Chondrocyte (in vitro differentiated cells): ENCODE results near the gene EVA1A. TPM values are rescaled to one million over a fixed set of nuclear protein-coding genes. Genes with fewer than 3 reads are reported as not detected.

ENCODE experiments used
- DNase-seq: peaks from one replicate; pipeline ENCODE4 v3.0.0; 2021; ENCODE audit warnings: mixed read lengths, low spot score
- H3K27ac Mint-ChIP-seq: one replicate; pipeline ENCODE4 v1.8.0; 2021; ENCODE audit warnings: mild to moderate bottlenecking, moderate library complexity, mixed read lengths; ENCODE audit not compliant: unreplicated experiment
- H3K27me3 Mint-ChIP-seq: 2 replicates; pipeline ENCODE4 v1.8.0; 2021; ENCODE audit warnings: low read depth, mixed read lengths
- H3K36me3 Mint-ChIP-seq: 2 replicates; pipeline ENCODE4 v1.8.0; 2021; ENCODE audit warnings: low read depth, mixed read lengths
- H3K4me1 Mint-ChIP-seq: 2 replicates; pipeline ENCODE4 v1.8.0; 2021; ENCODE audit warnings: low read depth, mild to moderate bottlenecking, mixed read lengths
- H3K4me3 Mint-ChIP-seq: one replicate; pipeline ENCODE4 v1.8.0; 2021; ENCODE audit warnings: mild to moderate bottlenecking, moderate library complexity, mixed read lengths; ENCODE audit not compliant: unreplicated experiment
- H3K9me3 Mint-ChIP-seq: 2 replicates; pipeline ENCODE4 v1.8.0; 2021; ENCODE audit warnings: low read depth, mixed read lengths
- CTCF ChIP-seq: fragments of 200-600 bp; sonication (generic); IDR thresholded peaks from 2 replicates; pipeline ENCODE4 v1.5.0; 2021; ENCODE audit warnings: antibody characterized with exemption, mild to moderate bottlenecking, moderate library complexity
- total RNA-seq: library from RNA; stranded (reverse); gene quantifications from 3 replicates; pipeline ENCODE4 v1.2.1, GENCODE V29; 2021

EVA1A gene
- total RNA-seq, 1 donor from 2014 or later = 19.8 TPM

- peaks cover 26% of the 10 kb centered on the region for H3K4me1 Mint-ChIP-seq
- no peaks in the 10 kb centered on the region for H3K9me3 Mint-ChIP-seq
- no peak for DNase-seq
- no peak for TF ChIP-seq CTCF
- peak overlapping the region; percentile 90 for H3K27ac Mint-ChIP-seq
- no peak overlapping the region for H3K4me3 Mint-ChIP-seq
- H3K36me3 Mint-ChIP-seq = no peaks in the 10 kb centered on the region
- no peaks in the 10 kb centered on the region for H3K27me3 Mint-ChIP-seq
These were observed 11.1 kb upstream of the EVA1A start for GRCh38 chr2:75571730-75572430.

- DNase-seq = no peak
- peak overlapping the region; percentile 90 for H3K27ac Mint-ChIP-seq
- no peak overlapping the region for H3K4me3 Mint-ChIP-seq
- no peaks in the 10 kb centered on the region for H3K27me3 Mint-ChIP-seq
- no peaks in the 10 kb centered on the region for H3K36me3 Mint-ChIP-seq
- TF ChIP-seq CTCF = no peak
- H3K4me1 Mint-ChIP-seq = peaks cover 28% of the 10 kb centered on the region
- H3K9me3 Mint-ChIP-seq = no peaks in the 10 kb centered on the region
These were observed 10.4 kb upstream of the EVA1A start for GRCh38 chr2:75570948-75571729.

GRCh38 chr2:75570024-75570947 is 9.5 kb upstream of the EVA1A start:
- peak overlapping the region; percentile 90 for H3K27ac Mint-ChIP-seq
- H3K27me3 Mint-ChIP-seq = no peaks in the 10 kb centered on the region
- no peak for TF ChIP-seq CTCF
- no peaks in the 10 kb centered on the region for H3K36me3 Mint-ChIP-seq
- H3K4me1 Mint-ChIP-seq = peaks cover 34% of the 10 kb centered on the region
- H3K9me3 Mint-ChIP-seq = no peaks in the 10 kb centered on the region
- H3K4me3 Mint-ChIP-seq = no peak overlapping the region
- no peak for DNase-seq

- H3K4me3 Mint-ChIP-seq = no peak overlapping the region
- H3K27me3 Mint-ChIP-seq = no peaks in the 10 kb centered on the region
- H3K27ac Mint-ChIP-seq = no peak overlapping the region
- no peak for TF ChIP-seq CTCF
- no peak for DNase-seq
- H3K4me1 Mint-ChIP-seq = peaks cover 34% of the 10 kb centered on the region
- no peaks in the 10 kb centered on the region for H3K36me3 Mint-ChIP-seq
- H3K9me3 Mint-ChIP-seq = no peaks in the 10 kb centered on the region
These were observed 8.8 kb upstream of the EVA1A start for GRCh38 chr2:75569546-75569945.

- H3K4me3 Mint-ChIP-seq = no peak overlapping the region
- H3K27me3 Mint-ChIP-seq = no peaks in the 10 kb centered on the region
- no peak for DNase-seq
- peaks cover 34% of the 10 kb centered on the region for H3K4me1 Mint-ChIP-seq
- H3K36me3 Mint-ChIP-seq = no peaks in the 10 kb centered on the region
- TF ChIP-seq CTCF = no peak
- H3K9me3 Mint-ChIP-seq = no peaks in the 10 kb centered on the region
- H3K27ac Mint-ChIP-seq = no peak overlapping the region
These were observed 7.4 kb upstream of the EVA1A start for GRCh38 chr2:75568174-75568573.
